ENCODE data around the gene DOK7.

DNA sequence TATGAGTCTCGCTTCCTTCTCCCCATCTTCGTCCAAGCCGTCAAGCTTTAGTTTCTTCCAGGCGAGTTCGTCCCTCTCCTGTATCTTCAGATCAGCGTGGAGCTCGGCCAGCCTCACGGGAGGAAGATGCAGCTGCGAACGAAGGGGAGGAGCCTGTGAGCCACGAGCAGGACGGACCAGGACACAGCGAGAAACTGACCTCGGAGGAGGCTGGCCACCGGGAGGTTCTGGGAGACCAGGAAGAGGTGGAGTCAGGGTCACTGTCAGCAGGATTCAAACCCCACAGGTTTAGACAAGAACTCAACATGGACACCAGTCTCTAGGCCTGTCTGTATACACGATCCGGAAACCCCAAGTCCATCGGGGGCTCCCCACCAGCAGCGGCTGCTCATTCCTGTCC is 61.8 kb downstream of the DOK7 start:
- TF ChIP-seq, protein P1, sequence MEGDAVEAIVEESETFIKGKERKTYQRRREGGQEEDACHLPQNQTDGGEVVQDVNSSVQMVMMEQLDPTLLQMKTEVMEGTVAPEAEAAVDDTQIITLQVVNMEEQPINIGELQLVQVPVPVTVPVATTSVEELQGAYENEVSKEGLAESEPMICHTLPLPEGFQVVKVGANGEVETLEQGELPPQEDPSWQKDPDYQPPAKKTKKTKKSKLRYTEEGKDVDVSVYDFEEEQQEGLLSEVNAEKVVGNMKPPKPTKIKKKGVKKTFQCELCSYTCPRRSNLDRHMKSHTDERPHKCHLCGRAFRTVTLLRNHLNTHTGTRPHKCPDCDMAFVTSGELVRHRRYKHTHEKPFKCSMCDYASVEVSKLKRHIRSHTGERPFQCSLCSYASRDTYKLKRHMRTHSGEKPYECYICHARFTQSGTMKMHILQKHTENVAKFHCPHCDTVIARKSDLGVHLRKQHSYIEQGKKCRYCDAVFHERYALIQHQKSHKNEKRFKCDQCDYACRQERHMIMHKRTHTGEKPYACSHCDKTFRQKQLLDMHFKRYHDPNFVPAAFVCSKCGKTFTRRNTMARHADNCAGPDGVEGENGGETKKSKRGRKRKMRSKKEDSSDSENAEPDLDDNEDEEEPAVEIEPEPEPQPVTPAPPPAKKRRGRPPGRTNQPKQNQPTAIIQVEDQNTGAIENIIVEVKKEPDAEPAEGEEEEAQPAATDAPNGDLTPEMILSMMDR (optimal IDR thresholded peaks at IDR 0.05 in 1 of 3, IDR thresholded peaks at IDR 0.05 in 1 of 3, conservative IDR thresholded peaks at IDR 0.05 in 1 of 3; ENCODE audit: extremely low read depth in 1 of 3, insufficient read depth in 2 of 3, low read length in 3 of 3), result no peak
- TF ChIP-seq EZH2 (IDR thresholded peaks at IDR 0.05; ENCODE audit: low read length), result no peak
